Endodermal cell (in vitro differentiated cells): ENCODE results near the gene MPZL3. TPM values are rescaled to one million over a fixed set of nuclear protein-coding genes. Genes with fewer than 3 reads are reported as not detected.

Source experiments
- DNase-seq: peaks from one replicate; pipeline ENCODE4 v3.0.0-alpha.2; 2017
- H3K27ac ChIP-seq: 2 replicates; pipeline ENCODE4 v1.5.1; 2013; ENCODE audit warnings: mild to moderate bottlenecking, low read depth, low read length, moderate library complexity
- H3K27me3 ChIP-seq: 2 replicates; pipeline ENCODE4 v1.6.1; 2013; ENCODE audit warnings: mild to moderate bottlenecking, low read length, moderate library complexity; ENCODE audit not compliant: insufficient read depth, control insufficient read depth, poor library complexity, severe bottlenecking
- H3K36me3 ChIP-seq: 2 replicates; pipeline ENCODE4 v1.7.0; 2013; ENCODE audit warnings: mild to moderate bottlenecking, low read length, moderate library complexity; ENCODE audit not compliant: control insufficient read depth, insufficient read depth
- H3K4me1 ChIP-seq: one replicate; pipeline ENCODE4 v1.7.0; 2013; ENCODE audit warnings: low read length; ENCODE audit not compliant: control insufficient read depth, insufficient read depth
- H3K4me3 ChIP-seq: 2 replicates; pipeline ENCODE4 v1.5.1; 2013; ENCODE audit warnings: mild to moderate bottlenecking, low read length, moderate library complexity
- H3K9ac ChIP-seq: 2 replicates; pipeline ENCODE4 v1.6.1; 2013; ENCODE audit warnings: mild to moderate bottlenecking, low read length, moderate library complexity; ENCODE audit not compliant: poor library complexity, severe bottlenecking; ENCODE audit errors: extremely low read depth
- H3K9me3 ChIP-seq: 2 replicates; pipeline ENCODE4 v1.6.1; 2013; ENCODE audit warnings: mild to moderate bottlenecking, low read length, moderate library complexity; ENCODE audit not compliant: control insufficient read depth
- H3K27ac Mint-ChIP-seq: 2 replicates; pipeline ENCODE4 v1.8.0; 2020; ENCODE audit warnings: mixed read lengths
- H3K27me3 Mint-ChIP-seq: 2 replicates; pipeline ENCODE4 v1.8.0; 2021; ENCODE audit warnings: mild to moderate bottlenecking, mixed read lengths; ENCODE audit not compliant: insufficient read depth
- H3K36me3 Mint-ChIP-seq: 2 replicates; pipeline ENCODE4 v1.8.0; 2020; ENCODE audit warnings: low read depth, mixed read lengths
- H3K4me1 Mint-ChIP-seq: 2 replicates; pipeline ENCODE4 v1.8.0; 2020; ENCODE audit warnings: mixed read lengths
- H3K4me3 Mint-ChIP-seq: 2 replicates; pipeline ENCODE4 v1.8.0; 2020; ENCODE audit warnings: mild to moderate bottlenecking, moderate library complexity, mixed read lengths
- H3K9me3 Mint-ChIP-seq: 2 replicates; pipeline ENCODE4 v1.8.0; 2020; ENCODE audit warnings: mild to moderate bottlenecking, mixed read lengths
- WGBS, 2 experiments: methylation state at CpG; one replicate each; pipeline versions ENCODE4 v1.1.5 to v1.1.7; 2013; ENCODE audit warnings: missing lambda C conversion rate in 2 of 2, mixed read lengths in 1 of 2; ENCODE audit not compliant: insufficient coverage in 1 of 2, insufficient read length in 1 of 2; 5-methylcytosine and 5-hydroxymethylcytosine counted together
- total RNA-seq, 2 donors: library from RNA; stranded (reverse); fragmentation: NEBNext Ultra II Directional in 1 of 2; extraction: Animal tissue kit (Norgen Biotek cat#: 25700) in 1 of 2; gene quantifications; 2 replicates in 1 of 2; 3 replicates in 1 of 2; pipeline ENCODE4 v1.2.1, GENCODE V29; 2021
- TF ChIP-seq, protein P1 (sequence below): fragments of 200-600 bp; sonication (generic); conservative IDR thresholded peaks from 2 replicates; pipeline ENCODE4 v1.5.0; 2021; ENCODE audit warnings: antibody characterized with exemption, mild to moderate bottlenecking

MPZL3 gene
- total RNA-seq, 2 donors from 2014 or later: 4.1 to 5.7 TPM

DNA sequence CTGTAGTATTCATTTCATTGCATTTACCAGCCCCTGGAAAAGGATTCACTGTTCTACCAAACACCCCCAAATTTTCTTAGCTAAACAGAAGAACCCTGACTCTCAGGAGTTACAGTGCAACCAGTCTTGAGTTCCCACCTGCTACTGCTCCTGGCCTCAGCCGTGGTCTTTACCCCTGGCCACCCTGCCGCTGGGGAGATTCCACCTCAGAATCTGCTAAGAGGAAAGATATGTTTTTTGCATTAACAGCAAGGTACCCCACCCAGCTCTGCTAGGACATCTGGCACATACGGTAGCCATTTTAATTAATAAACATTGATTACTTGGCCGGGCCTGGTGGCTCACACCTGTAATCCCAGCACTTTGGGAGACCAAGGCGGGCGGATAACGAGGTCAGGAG, 36.4 kb downstream of the MPZL3 start:
- Mint-ChIP-seq H3K9me3 (no peaks in the 10 kb centered on the region), H3K27me3 (peaks cover 12% of the 10 kb centered on the region), H3K4me1 (peaks cover 34% of the 10 kb centered on the region), H3K36me3 (no peaks in the 10 kb centered on the region), H3K4me3 (no peak overlapping the region), H3K27ac (no peak overlapping the region)
- Histone ChIP-seq H3K27ac (no peak overlapping the region), H3K36me3 (no peaks in the 10 kb centered on the region), H3K4me3 (no peak overlapping the region), H3K9me3 (no peaks in the 10 kb centered on the region), H3K27me3 (no peaks in the 10 kb centered on the region), H3K9ac (no peak overlapping the region), H3K4me1 (peaks cover 5% of the 10 kb centered on the region)
- no peak for DNase-seq
- TF ChIP-seq, protein P1, sequence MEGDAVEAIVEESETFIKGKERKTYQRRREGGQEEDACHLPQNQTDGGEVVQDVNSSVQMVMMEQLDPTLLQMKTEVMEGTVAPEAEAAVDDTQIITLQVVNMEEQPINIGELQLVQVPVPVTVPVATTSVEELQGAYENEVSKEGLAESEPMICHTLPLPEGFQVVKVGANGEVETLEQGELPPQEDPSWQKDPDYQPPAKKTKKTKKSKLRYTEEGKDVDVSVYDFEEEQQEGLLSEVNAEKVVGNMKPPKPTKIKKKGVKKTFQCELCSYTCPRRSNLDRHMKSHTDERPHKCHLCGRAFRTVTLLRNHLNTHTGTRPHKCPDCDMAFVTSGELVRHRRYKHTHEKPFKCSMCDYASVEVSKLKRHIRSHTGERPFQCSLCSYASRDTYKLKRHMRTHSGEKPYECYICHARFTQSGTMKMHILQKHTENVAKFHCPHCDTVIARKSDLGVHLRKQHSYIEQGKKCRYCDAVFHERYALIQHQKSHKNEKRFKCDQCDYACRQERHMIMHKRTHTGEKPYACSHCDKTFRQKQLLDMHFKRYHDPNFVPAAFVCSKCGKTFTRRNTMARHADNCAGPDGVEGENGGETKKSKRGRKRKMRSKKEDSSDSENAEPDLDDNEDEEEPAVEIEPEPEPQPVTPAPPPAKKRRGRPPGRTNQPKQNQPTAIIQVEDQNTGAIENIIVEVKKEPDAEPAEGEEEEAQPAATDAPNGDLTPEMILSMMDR: no peak
- WGBS, 2 experiments: 94 to 100% methylated on average over 1 to 6 of the region's 7 CpGs

DNA sequence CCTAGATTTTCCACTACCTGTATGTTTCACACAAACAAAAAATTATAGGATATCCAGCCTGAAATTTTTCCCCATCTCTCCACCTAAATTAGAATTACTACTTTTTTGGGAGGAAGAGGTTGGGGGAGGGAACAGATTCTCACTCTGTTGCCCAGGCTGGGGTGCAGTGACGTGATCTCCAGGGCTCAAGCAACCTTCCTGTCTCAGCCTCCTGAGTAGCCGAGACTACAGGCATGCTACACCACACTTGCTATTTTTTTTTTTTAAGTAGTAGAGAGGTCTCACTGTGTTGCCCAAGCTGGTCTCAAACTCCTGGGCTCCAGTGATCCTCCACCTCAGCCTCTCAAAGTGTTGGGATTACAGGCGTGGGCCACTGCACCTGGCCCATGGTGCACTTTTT, 36.9 kb downstream of the MPZL3 start:
- Mint-ChIP-seq H3K36me3 (no peaks in the 10 kb centered on the region), H3K27ac (no peak overlapping the region), H3K9me3 (no peaks in the 10 kb centered on the region), H3K27me3 (peaks cover 12% of the 10 kb centered on the region), H3K4me3 (no peak overlapping the region), H3K4me1 (peaks cover 39% of the 10 kb centered on the region)
- TF ChIP-seq, protein P1: no peak
- H3K9ac ChIP-seq: no peak overlapping the region
- H3K27me3 ChIP-seq: no peaks in the 10 kb centered on the region
- no peaks in the 10 kb centered on the region for H3K36me3 ChIP-seq
- no peak overlapping the region for H3K27ac ChIP-seq
- no peak for DNase-seq
- 83 to 93% methylated on average over 1 to 3 of the region's 3 CpGs for WGBS, 2 experiments
- no peak overlapping the region for H3K4me3 ChIP-seq
- H3K9me3 ChIP-seq: no peaks in the 10 kb centered on the region
- peaks cover 5% of the 10 kb centered on the region for H3K4me1 ChIP-seq

DNA sequence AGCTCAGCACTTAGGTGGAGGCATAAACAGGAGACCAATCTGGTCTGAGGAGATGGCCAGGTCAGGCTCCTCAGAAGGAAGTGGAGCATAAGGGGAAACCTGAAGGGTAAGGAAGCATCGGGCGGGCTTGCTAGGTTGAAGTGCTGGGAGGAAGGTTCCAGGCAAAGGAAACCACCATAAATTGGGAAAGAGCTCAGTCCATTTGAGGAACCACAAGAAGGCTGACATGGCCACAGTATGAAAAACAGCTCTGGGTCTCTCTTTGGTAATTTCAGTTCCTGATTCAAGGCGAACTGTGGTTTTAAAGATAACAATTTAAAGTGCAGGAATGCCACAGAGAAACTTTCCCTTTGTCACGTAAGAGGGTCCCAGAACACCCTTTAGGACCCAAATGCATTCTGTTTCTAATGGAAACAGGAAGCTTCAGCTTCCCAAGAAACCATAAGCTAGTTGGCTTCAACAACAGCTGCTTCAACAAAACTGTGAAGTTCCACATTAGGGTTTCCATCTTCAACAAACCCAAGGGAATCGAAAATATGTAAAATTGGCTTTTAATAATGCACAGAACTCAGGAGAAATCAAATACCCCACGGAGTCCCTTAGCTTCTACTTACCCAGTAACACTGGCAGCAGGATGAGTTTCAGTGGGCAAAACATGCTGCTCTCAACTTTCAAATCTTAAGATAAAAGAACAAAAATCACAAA, 37.8 kb downstream of the MPZL3 start:
- no peak for DNase-seq
- WGBS, 2 experiments: 90 to 100% methylated on average over 4 to 6 of the region's 6 CpGs
- no peaks in the 10 kb centered on the region for H3K36me3 Mint-ChIP-seq
- no peak overlapping the region for H3K4me3 Mint-ChIP-seq
- no peak overlapping the region for H3K27ac Mint-ChIP-seq
- H3K27me3 ChIP-seq: no peaks in the 10 kb centered on the region
- H3K9me3 Mint-ChIP-seq: no peaks in the 10 kb centered on the region
- no peak overlapping the region for H3K4me3 ChIP-seq
- H3K4me1 ChIP-seq: peaks cover 5% of the 10 kb centered on the region
- H3K27ac ChIP-seq: no peak overlapping the region
- no peak overlapping the region for H3K9ac ChIP-seq
- H3K9me3 ChIP-seq: no peaks in the 10 kb centered on the region
- H3K27me3 Mint-ChIP-seq: peaks cover 7% of the 10 kb centered on the region
- TF ChIP-seq, protein P1: no peak
- H3K36me3 ChIP-seq: no peaks in the 10 kb centered on the region
- H3K4me1 Mint-ChIP-seq: peaks cover 40% of the 10 kb centered on the region
